Retinal pigment epithelial cell (primary cell): ENCODE measurements around the gene TMEM214.

ENCODE experiments used
- DNase-seq: peaks from one replicate; pipeline ENCODE4 v3.0.0-alpha.2; 2010; ENCODE audit warnings: low read depth
- H3K4me3 ChIP-seq: 2 replicates; pipeline ENCODE4 v1.5.1; 2011; ENCODE audit warnings: mild to moderate bottlenecking, low read length, control low read depth, moderate library complexity
- TF ChIP-seq, protein P1 (sequence below): conservative IDR thresholded peaks from 2 replicates; pipeline ENCODE4 v1.5.1; 2011; ENCODE audit warnings: low read depth, low read length, control low read depth, inconsistent platforms

TMEM214 gene

DNA sequence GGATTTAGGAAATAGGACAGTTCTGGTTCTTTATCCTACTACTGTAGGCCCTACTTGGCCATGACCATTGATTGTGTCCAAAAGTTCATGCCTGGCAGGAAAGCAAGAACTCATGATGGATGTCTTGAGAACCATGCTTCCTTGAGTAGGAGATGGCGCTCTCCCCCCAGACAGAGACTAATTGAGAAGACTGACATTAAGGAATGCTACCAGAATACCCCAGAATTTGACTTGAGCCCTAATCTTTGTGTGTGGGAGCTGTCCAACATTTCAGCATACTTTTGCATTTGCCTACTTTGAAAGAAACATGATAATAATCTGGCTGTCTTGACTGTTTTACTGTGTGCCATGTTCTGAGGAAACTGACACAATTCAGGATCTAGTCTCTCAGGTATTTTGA is 39.0 kb upstream of the TMEM214 start:
- DNase-seq: no peak
- no peak overlapping the region for H3K4me3 ChIP-seq
- TF ChIP-seq, protein P1, sequence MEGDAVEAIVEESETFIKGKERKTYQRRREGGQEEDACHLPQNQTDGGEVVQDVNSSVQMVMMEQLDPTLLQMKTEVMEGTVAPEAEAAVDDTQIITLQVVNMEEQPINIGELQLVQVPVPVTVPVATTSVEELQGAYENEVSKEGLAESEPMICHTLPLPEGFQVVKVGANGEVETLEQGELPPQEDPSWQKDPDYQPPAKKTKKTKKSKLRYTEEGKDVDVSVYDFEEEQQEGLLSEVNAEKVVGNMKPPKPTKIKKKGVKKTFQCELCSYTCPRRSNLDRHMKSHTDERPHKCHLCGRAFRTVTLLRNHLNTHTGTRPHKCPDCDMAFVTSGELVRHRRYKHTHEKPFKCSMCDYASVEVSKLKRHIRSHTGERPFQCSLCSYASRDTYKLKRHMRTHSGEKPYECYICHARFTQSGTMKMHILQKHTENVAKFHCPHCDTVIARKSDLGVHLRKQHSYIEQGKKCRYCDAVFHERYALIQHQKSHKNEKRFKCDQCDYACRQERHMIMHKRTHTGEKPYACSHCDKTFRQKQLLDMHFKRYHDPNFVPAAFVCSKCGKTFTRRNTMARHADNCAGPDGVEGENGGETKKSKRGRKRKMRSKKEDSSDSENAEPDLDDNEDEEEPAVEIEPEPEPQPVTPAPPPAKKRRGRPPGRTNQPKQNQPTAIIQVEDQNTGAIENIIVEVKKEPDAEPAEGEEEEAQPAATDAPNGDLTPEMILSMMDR: no peak

- no peak for DNase-seq
- H3K4me3 ChIP-seq: no peak overlapping the region
- TF ChIP-seq, protein P1: no peak
These were observed 37.8 kb upstream of the TMEM214 start for GRCh38 chr2:26994983-26995382.

GRCh38 chr2:26997394-26997793 is 35.4 kb upstream of the TMEM214 start:
- DNase-seq: no peak
- TF ChIP-seq, protein P1: no peak

DNA sequence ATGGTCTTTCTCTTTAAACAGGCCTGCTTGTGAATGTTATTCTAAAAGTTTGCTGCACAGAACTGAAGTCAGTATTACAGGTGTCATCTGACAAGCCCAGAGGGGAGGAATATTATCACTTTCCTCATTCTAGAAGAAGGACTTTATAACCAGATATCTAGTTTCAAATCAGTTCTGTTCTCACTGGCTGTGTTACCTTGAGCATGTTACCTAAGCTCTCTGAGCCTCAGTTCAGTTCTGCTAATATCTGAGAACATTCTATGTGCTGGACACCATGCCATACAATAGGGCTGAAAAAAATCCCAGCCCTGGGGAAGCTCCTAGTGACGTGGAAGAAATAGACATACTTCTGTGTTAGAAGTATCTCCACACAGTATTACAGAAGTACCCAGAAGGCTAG is 34.4 kb upstream of the TMEM214 start:
- TF ChIP-seq, protein P1: no peak
- DNase-seq: no peak
- no peak overlapping the region for H3K4me3 ChIP-seq

More at GRCh38 chr2:26997394-26997793, 35.4 kb upstream of the TMEM214 start:
- no peak overlapping the region for H3K4me3 ChIP-seq

- no peak overlapping the region for H3K4me3 ChIP-seq
- TF ChIP-seq, protein P1: no peak
- DNase-seq: no peak
These were observed 32.5 kb upstream of the TMEM214 start for GRCh38 chr2:27000228-27000627.

GRCh38 chr2:27000995-27001394 is 31.8 kb upstream of the TMEM214 start:
- H3K4me3 ChIP-seq: no peak overlapping the region
- TF ChIP-seq, protein P1: no peak
- no peak for DNase-seq

DNA sequence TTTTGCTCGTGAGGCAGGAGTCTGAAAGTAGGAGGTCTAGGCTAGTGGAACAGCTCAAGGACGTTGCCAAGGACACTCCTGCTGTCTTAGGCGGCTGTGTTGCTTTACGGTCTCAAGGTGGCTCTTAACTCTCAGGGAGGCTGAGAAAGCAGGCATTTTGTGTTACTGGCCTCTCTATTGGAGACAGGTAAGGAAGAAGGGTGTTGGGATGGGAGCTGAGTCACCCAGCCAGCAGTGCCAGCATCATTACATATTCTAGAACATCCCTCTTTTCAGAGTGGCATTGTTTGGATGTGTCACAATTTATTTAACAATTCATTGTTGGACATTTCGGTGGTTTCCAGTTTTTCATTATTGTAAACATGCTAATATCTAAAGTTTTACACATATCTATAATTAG is 30.8 kb upstream of the TMEM214 start:
- no peak for DNase-seq
- no peak overlapping the region for H3K4me3 ChIP-seq
- TF ChIP-seq, protein P1: no peak
